ENCODE measurements around the gene AGTRAP.

Gene AGTRAP

DNA sequence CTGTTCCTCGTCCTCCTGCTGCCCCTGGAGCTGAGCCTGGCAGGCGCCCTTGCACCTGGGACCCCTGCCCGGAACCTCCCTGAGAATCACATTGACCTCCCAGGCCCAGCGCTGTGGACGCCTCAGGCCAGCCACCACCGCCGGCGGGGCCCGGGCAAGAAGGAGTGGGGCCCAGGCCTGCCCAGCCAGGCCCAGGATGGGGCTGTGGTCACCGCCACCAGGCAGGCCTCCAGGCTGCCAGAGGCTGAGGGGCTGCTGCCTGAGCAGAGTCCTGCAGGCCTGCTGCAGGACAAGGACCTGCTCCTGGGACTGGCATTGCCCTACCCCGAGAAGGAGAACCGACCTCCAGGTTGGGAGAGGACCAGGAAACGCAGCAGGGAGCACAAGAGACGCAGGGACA, 29.6 kb upstream of the AGTRAP start:
- no peak for DNase-seq (ENCODE audit: low read depth in 2 of 2)

DNA sequence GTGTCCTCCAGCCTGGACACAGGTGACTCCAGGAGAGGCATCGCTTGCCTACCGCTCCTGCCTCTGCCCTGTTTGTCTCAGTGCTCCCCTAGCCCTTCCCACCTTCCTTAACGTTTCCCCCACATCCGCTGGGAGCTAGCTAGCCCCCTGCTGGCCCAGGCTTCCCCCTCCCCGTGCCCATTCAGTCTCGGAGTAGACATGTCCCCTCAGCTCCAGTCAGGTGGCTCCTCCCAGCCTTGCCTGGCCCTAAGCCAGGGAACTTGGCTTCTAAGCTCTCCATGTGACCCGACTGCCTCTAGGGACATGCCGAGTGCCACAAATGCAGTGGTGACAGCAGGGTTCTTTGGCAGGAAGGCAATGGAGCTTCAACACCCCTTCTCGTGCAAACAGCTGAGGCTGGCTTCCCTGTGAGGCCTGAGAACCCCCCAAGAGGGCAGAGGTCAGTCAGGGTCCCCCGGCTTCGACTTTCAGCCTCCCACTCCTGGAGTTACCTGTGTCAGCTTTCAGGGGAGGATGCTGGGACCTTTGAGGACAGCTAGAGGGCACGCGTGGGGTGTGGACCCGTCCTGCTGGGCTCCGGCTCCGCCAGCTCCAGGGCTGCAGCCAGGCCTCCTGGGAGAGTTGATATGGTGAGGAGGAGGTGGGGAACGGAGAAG, 28.2 kb upstream of the AGTRAP start:
- DNase-seq (ENCODE audit: low read depth in 2 of 2): no peak

- DNase-seq (ENCODE audit: low read depth in 2 of 2): no peak
These were observed 27.2 kb upstream of the AGTRAP start for GRCh38 chr1:11708554-11709350.

DNA sequence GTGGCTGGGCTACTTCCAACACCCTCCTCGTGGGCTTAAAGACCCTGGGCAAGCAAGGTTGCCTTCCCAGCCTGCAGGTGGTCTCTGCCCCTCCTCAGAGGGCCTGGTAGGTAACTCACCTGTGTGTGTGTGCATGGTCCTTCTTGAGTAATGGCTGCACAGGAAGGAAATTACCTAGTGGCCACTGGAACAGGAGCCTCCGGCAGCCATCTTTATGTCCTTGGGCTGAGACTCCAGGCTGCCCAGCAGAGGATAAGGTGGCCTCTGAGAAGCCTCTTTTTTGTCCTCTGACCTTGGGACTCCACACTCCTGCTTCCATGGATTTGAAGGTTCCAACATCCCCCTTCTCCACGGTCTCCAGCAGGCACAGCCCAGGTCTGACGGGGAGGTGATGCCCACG, 24.4 kb upstream of the AGTRAP start:
- no peak for DNase-seq (ENCODE audit: low read depth in 2 of 2)

DNA sequence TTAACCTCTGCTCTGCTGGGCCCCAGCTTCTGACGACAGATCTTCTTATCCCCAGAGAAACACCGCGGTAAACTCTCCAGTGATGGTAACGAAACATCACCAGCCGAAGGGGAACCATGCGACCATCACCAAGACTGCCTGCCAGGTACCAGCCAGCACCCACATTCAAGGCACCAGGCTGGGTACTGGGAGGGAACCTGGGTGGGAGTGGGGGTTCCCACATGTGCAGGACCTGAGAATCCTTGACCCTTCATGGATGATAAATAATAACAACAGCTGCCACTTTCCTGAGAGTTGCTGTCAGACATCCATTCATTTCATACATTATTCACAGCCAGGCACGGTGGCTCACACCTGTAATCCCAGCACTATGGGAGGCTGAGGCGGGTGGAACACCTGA, 23.7 kb upstream of the AGTRAP start:
- DNase-seq (ENCODE audit: low read depth in 2 of 2): no peak

DNA sequence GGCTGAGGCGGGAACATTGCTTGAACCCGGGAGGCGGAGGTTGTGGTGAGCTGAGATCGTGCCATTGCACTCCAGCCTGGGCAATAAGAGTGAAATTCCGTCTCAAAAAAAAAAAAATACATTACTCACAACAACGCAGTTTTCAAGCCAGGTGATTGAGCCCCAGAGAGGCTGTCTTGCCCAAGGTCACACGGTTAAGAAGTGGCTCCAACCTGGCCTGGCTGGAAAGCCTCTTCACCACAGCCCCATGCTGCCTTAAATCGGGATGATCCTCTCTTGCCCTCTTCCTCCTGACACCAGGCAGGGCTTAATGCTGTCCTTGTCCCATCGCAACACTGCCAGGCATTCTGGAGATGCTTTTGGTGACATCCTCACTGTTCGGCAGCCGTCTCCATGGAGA, 22.8 kb upstream of the AGTRAP start:
- no peak for DNase-seq (ENCODE audit: low read depth in 2 of 2)

DNA sequence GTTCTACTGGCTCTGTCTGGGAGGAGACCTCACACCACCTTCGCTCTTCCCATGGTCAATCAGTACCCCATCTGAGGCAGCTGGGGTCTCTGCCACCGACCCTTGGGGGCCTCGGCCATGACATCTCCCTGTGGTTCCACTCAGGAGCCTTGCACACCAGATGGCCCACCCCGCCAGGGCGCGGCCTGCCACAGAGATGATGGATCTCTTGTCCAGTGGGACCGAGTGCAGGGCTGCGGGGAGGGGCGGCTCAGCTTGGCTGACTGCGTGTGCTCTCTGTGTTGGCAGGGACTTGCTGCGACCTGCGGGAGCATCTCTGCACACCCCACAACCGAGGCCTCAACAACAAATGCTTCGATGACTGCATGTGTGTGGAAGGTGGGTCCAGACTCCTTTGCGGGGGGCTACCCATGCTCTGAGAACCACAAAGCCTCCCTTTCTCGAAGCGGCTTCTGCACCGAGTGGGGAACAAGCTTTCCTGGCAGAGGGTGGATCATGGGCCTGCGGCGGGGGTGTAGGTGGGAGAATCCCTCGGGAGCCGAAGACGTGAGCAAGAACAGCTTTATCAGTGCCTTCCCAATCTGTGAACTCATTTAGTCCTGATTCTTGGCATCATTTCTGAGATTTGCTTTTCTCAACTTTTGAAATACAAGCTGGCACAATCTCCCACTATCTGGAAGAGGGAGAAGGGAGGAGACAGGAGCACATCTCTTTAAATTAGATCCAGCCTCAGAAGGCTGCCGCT, 20.9 kb upstream of the AGTRAP start:
- DNase-seq (ENCODE audit: low read depth in 2 of 2): no peak

GRCh38 chr1:11719313-11720032, 16.5 kb upstream of the AGTRAP start:
- DNase-seq (ENCODE audit: low read depth in 2 of 2): peak; percentile 67 to 86

- DNase-seq (ENCODE audit: low read depth in 2 of 2): no peak
These were observed 15.9 kb upstream of the AGTRAP start for GRCh38 chr1:11720033-11720376.

DNA sequence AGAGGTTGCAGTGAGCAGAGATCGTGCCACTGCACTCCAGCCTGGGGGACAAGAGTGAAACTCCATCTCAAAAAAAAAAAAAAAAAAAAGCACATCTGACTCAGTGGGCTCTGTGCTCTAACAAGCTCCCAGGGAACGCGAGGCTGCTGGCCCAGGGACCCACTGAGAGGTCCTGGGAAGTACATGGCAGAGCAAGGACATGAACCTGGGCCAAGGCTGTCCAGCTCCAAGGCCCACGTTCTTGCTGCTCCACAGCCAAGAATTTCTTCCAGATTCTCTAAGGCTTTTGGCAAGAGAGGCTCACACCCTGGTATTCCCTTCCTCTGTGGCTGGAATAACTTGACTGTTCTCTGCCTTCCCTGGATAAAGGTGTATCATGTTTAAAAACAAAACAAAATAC, 15.4 kb upstream of the AGTRAP start:
- no peak for DNase-seq (ENCODE audit: low read depth in 2 of 2)

DNA sequence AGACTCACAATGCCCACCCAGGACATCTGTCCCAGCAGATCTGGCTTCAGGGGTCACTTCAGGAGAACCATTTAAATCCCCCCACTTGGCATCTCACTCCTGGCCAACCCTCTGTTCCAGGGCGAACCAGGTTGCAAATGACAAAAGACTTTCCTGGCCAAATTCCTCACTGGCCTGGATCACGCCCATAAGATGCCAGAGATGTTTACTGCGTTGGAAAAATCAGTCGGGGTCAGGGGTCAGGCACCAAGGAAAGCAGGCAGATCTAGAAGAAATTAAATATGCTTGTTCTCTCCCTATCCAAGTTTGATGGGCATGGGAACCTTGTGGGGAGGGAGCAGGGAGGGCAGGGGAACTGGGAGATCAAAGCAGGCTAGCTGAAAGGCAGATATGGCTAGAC, 14.6 kb upstream of the AGTRAP start:
- DNase-seq (ENCODE audit: low read depth in 2 of 2): no peak

DNA sequence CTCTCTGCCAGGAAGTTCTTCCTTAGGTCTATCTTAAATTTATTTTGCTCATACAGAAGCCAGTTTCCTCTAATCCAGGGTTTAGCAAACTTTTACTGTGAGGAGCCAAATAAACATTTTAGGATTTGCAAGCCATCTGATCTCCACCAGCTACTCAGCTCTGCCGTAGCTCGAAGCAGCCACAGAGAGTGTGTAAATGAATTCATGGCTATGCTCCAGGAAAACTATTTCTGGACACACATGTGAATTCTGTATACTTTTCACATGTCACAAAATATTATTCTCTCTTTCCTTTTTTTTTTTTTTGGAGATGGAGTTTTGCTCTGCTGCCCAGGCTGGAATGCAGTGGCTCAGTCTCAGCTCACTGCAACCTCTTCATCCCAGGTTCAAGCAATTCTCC, 13.4 kb upstream of the AGTRAP start:
- no peak for DNase-seq (ENCODE audit: low read depth in 2 of 2)

DNA sequence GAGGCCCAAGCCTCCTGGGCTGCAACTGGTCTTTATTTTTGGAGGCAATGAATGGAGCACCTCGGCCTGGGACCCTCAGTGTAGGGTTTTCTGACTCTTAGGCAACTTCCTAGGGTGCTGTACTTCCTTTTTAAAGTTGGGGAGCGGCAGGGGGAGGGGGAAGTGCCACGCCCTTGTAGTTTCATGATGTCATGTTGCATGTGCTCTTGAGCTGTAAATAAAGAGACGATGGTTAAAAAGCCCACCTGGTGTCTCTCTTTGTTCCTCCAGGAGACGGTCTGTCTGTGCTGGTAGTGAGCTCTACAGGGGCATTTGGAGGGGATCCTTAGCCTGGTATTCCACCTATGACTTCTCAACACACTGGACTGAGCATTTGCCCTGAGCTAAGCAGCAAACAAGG, 10.3 kb upstream of the AGTRAP start:
- no peak for DNase-seq (ENCODE audit: low read depth in 2 of 2)

- no peak for DNase-seq (ENCODE audit: low read depth in 2 of 2)
These were observed 8.8 kb upstream of the AGTRAP start for GRCh38 chr1:11727119-11727518.

GRCh38 chr1:11728126-11728806, 7.7 kb upstream of the AGTRAP start:
- no peak for DNase-seq (ENCODE audit: low read depth in 2 of 2)

- DNase-seq (ENCODE audit: low read depth in 2 of 2): no peak
These were observed 6.8 kb upstream of the AGTRAP start for GRCh38 chr1:11729155-11729497.

- DNase-seq (ENCODE audit: low read depth in 2 of 2): no peak
These were observed 6.2 kb upstream of the AGTRAP start for GRCh38 chr1:11729498-11730428.

DNA sequence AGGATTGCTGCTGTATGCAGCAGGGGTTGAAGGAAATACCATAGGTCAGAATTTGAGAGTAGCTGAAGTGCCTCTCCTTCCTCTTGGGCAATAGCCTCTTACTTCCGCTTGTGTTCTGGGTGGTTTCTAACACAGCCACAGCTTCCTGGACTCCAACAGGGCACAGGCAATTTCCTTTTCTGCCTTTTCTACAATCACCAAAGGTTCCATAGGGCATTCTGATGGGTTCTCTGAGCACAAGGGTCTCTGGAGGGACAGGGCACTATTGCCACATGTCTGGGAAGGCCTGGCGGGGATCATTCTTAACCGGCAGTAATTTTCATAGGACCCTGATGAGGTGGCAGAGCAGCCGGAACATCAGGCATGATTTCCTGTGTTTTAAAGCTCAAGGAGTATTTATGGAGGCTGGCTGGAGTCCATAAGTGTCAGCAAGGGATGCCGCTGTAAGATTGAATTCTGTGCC, 5.5 kb upstream of the AGTRAP start:
- no peak for DNase-seq (ENCODE audit: low read depth in 2 of 2)

DNA sequence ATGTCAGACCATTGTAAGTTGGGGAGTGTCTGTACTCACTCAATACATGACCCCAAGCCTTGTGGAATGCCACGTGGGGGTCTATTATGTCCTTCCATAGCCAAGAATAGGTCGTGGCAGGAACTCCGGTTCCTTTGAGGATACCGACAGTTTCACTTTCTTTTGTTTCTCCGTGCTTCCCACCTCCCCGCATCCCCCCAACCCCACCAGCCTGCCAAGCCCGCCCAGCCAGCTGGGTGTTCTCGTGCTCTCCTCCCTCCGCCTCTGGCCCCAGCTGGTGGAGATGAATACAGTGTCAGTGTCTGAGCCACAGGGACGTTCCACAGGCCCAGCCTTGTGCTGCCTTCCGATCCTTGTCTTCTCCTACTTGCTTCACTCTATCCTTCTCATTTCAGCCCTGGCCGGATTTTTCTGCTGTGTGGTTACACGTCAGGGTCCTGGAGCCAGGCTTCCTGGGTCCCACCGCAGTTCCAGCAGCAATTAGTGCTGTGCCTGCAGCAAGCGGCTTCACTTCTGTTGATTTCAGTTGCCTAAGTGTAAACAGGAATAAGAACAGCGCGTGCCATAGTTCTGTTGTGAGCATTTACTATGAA, 4.1 kb upstream of the AGTRAP start:
- no peak for DNase-seq (ENCODE audit: low read depth in 2 of 2)

- DNase-seq (ENCODE audit: low read depth in 2 of 2): no peak
These were observed 2.6 kb upstream of the AGTRAP start for GRCh38 chr1:11733306-11733705.

Data from stimulated activated CD4-positive, alpha-beta T cell treated with anti-CD3 and anti-CD28 coated beads, Interleukin-1b, Interleukin-23, amount 100 ng/mL, for 1 hour (primary cell).